NCI-H2081 treated with DMSO at 0.1 percent for 48 hours (cell line): ENCODE measurements around the gene RANBP1.

Source experiments
- DNase-seq: peaks from one replicate; lab custom pipeline; 2025; lab: John Stamatoyannopoulos, UW

The RANBP1 gene

DNA sequence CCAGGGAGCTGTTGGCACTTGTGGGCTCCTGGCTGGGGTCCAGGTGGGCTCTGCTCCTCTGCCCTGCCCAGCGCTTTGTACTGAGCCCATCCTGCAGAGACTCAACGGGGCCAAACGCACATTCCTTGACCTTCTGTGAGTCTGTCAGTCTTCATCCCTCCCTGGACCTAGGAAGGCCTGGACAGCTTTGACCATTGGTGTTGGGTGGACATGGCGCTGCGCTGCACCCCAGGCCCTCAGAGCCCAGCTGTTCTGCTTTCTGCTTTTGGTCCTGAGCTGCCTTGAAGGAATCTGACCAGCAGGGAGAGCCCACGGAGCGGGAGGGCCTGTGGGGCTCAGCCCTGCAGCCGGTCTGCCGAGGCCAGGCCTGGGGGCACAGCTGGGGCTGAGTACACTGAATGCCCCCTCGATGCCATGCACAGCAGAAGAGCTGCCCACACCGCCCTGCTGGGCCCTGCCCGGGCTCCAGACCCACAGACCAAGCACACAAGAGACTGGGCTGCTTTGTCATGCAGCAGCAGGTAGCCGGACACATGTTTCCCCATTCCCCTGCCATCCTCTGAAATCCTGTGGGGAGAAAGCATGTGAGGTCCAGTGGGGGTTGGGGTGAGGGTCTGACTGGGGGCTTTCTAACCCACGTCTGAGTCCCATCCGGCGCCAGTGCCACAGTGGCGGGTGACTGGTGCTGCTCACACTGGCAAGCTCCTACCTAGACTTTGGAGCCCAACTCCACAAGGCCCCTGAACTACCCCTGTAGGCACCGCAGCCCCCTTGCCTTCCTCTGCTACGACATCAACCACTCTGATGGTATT, 59.1 kb downstream of the RANBP1 start:
- no peak for DNase-seq

DNA sequence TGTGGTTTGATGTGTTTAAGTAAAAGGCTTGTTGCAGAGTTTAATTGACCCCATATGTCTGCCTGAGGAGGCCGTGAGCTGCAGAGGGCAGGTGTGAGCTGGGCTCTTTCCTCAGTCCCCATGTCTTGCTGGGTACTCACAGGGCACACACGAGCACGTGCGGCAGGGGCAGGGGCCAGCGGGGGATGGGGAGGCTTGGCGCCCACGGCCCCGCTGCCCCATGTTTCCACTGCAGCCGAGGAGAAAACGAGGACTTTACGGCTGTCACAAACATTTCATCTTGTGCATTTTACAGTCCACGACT, 59.6 kb downstream of the RANBP1 start:
- no peak for DNase-seq

GRCh38 chr22:20176421-20177085, 60.6 kb downstream of the RANBP1 start:
- DNase-seq: no peak
